ENCODE data around the gene SLC34A3. TPM values are rescaled to one million over a fixed set of nuclear protein-coding genes. Genes with fewer than 3 reads are reported as not detected.

SLC34A3 gene
- total and polyA plus RNA-seq, 2 donors (not counting 3 experiments of a cell fraction or from before 2014, with no cell fraction given) = not detected

DNA sequence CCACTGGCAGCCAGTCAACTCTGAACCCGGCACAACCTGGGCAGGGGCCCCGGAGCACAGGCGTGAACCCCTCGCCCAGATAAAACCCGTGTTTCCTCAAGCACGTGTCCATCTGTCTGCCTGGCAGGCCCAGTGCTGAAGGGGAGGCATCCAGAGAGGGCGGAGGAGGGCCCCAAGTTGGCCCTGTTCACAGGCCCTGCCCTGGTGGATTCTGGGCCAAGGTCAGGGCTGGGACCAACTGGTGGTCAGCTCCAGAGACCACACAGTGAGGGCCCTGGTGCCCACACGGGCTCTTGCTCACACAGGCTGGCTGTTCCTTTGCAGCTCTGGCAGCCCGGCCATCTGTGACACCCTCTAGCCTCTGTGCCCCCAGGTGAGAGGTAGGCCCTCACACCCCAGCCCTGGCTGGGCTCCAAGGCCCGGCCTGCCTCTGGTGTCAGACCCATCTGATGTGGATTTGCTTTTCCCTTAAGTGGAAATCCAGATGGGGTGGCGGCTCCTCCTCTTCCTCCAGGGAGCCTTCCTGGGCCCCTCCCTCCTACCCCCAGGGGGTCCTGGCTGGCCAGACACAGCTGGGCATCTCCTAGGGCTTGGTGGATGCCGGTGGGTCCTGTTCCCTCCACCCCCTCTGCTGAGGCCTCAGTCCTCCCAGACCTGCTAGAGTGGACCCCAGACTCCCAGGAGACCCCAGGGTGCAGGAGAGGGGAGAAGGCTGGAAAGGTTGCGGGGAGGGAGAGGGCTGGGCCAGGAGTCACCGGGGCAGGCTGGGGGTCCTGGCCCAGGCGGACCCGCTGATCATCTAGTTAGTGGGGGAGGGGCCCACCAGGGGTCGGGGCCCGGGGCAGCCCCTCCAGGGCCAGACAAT, 19.9 kb downstream of the SLC34A3 start:
- intact Hi-C loops (cut with micrococcal nuclease) (no loop called here), dilution Hi-C loops (cut with MboI; ENCODE audit: extremely low pct_ligation_motif_present, low sequenced_read_pairs) (no loop called here)
- ChIA-PET CTCF (no interaction called here), POLR2A (interaction anchor here (0.6 to 4.9 kb wide), 3 partner anchors 8 to 34 kb away, joined by 5 to 66 read pairs (median 5); partner anchors contain the start of gene TUBB4B)
- H3K36me3 ChIP-seq (ENCODE audit: control insufficient read depth in 2 of 2, extremely low read depth in 1 of 2, insufficient read depth in 2 of 2, low read length in 2 of 2) = no peaks in the 10 kb centered on the region
- H3K9ac ChIP-seq (replicated peaks; ENCODE audit: extremely low read depth, insufficient read depth, low read length) = no peak overlapping the region
- H3K27ac ChIP-seq (ENCODE audit: insufficient read depth, low read depth, low read length) = no peak overlapping the region
- DNase-seq (ENCODE audit: low read depth, low spot score) (no peak), FAIRE-seq (no peak)
- H3K27me3 ChIP-seq (ENCODE audit: control insufficient read depth in 2 of 2, insufficient read depth in 2 of 2, low read length in 2 of 2) = no peaks in the 10 kb centered on the region
- no peaks in the 10 kb centered on the region for H4K20me1 ChIP-seq (replicated peaks; ENCODE audit: control insufficient read depth, extremely low read depth, insufficient read depth, low read length)
- no peaks in the 10 kb centered on the region for H3K9me1 ChIP-seq (replicated peaks; ENCODE audit: control insufficient read depth, extremely low read depth, insufficient read depth, low read length)
- no peak overlapping the region for H2AFZ ChIP-seq (ENCODE audit: low read depth, low read length)
- H3K4me3 ChIP-seq (replicated peaks in 1 of 3; ENCODE audit: insufficient read depth in 1 of 3, low read depth in 1 of 3, low read length in 3 of 3) = no peak overlapping the region
- H3K79me2 ChIP-seq (ENCODE audit: control insufficient read depth, insufficient read depth, low read length) = peaks cover 2% of the 10 kb centered on the region
- H3K4me2 ChIP-seq (ENCODE audit: insufficient read depth, low read length) = no peak overlapping the region
- no peak for TF ChIP-seq POLR2AphosphoS5 (IDR thresholded peaks at IDR 0.05; ENCODE audit: insufficient read depth, low read depth, low read length)
- TF ChIP-seq GATA2 (IDR thresholded peaks at IDR 0.05; ENCODE audit: insufficient read depth, insufficient read length, low read depth, low read length) = no peak
- no peak for TF ChIP-seq MYC (IDR thresholded peaks at IDR 0.05; ENCODE audit: low read depth, low read length)
- TF ChIP-seq, protein P1, sequence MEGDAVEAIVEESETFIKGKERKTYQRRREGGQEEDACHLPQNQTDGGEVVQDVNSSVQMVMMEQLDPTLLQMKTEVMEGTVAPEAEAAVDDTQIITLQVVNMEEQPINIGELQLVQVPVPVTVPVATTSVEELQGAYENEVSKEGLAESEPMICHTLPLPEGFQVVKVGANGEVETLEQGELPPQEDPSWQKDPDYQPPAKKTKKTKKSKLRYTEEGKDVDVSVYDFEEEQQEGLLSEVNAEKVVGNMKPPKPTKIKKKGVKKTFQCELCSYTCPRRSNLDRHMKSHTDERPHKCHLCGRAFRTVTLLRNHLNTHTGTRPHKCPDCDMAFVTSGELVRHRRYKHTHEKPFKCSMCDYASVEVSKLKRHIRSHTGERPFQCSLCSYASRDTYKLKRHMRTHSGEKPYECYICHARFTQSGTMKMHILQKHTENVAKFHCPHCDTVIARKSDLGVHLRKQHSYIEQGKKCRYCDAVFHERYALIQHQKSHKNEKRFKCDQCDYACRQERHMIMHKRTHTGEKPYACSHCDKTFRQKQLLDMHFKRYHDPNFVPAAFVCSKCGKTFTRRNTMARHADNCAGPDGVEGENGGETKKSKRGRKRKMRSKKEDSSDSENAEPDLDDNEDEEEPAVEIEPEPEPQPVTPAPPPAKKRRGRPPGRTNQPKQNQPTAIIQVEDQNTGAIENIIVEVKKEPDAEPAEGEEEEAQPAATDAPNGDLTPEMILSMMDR (IDR thresholded peaks at IDR 0.05; ENCODE audit: extremely low read depth in 1 of 2, insufficient read depth in 1 of 2, low read depth in 1 of 2, low read length in 2 of 2) = no peak
- no peak for TF ChIP-seq MAX (IDR thresholded peaks at IDR 0.05; ENCODE audit: insufficient read depth, insufficient read length)
- TF ChIP-seq FOS (IDR thresholded peaks at IDR 0.05; ENCODE audit: borderline replicate concordance, insufficient read depth, low read length) = no peak
- no peak for TF ChIP-seq JUN (IDR thresholded peaks at IDR 0.05; ENCODE audit: borderline replicate concordance, insufficient read depth, insufficient read length, low read depth)
- TF ChIP-seq POLR2A (IDR thresholded peaks at IDR 0.05; ENCODE audit: low read depth, low read length) = no peak
- TF ChIP-seq EZH2 (IDR thresholded peaks at IDR 0.05; ENCODE audit: borderline replicate concordance, low read depth, low read length, severe bottlenecking) = no peak
- BruUV-seq (replicated peaks) = no TSS peak
- H3K9me3 ChIP-seq (replicated peaks; ENCODE audit: control insufficient read depth, insufficient read depth, low read length) = no peaks in the 10 kb centered on the region
- H3K4me1 ChIP-seq (ENCODE audit: control insufficient read depth, extremely low read depth, insufficient read depth, low read length) = peaks cover 5% of the 10 kb centered on the region
